ENCODE results near the gene PLXNC1.

GRCh38 chr12:94289461-94290312 is 141.3 kb downstream of the PLXNC1 start:
- TF ChIP-seq CTCF (IDR thresholded peaks at IDR 0.05) (no peak), POLR2A (IDR thresholded peaks at IDR 0.05) (no peak), POLR2AphosphoS5 (IDR thresholded peaks at IDR 0.05) (no peak), EP300 (IDR thresholded peaks at IDR 0.05) (no peak)
